ENCODE measurements around the gene USH1G.
A peak's percentile ranks its signal among the peaks of the same experiment; 100 is the strongest.
"Not testable (repeated sequence)": the region's sequence is repeated elsewhere in the genome, so short reads cannot be mapped to it uniquely, and the experiment has no call there.

Gene USH1G

GRCh38 chr17:74930535-74931036 lies 7.5 kb upstream of the USH1G start:
- DNase-seq (ENCODE audit: low read depth in 2 of 2) = no peak

GRCh38 chr17:74928786-74929185 lies 5.7 kb upstream of the USH1G start:
- no peak for DNase-seq (ENCODE audit: low read depth in 2 of 2)

GRCh38 chr17:74925242-74925641 lies 2.2 kb upstream of the USH1G start:
- DNase-seq (ENCODE audit: low read depth in 2 of 2) = no peak

- no peak for DNase-seq (ENCODE audit: low read depth in 2 of 2)
Measured at GRCh38 chr17:74924250-74924948, 1.3 kb upstream of the USH1G start, which contains the start of gene OTOP2. Gene OTOP2 (plus strand): TSS chr17:74924273. CDS start chr17:74924633, 360 bp downstream.

GRCh38 chr17:74923538-74924249 lies 639 bp upstream of the USH1G start:
- peak; percentile 16 to 53 for DNase-seq (ENCODE audit: low read depth in 2 of 2)

- DNase-seq (ENCODE audit: low read depth in 2 of 2) = no peak
Measured at GRCh38 chr17:74922172-74922571, 883 bp downstream of the USH1G start.

- DNase-seq (ENCODE audit: low read depth in 2 of 2) = no peak
Measured at GRCh38 chr17:74921769-74922168, 1.3 kb downstream of the USH1G start.

- DNase-seq (ENCODE audit: low read depth in 2 of 2) = no peak
Measured at GRCh38 chr17:74921026-74921681, 1.9 kb downstream of the USH1G start.

GRCh38 chr17:74920642-74921025 lies 2.4 kb downstream of the USH1G start:
- no peak for DNase-seq (ENCODE audit: low read depth in 2 of 2)

- no peak for DNase-seq (ENCODE audit: low read depth in 2 of 2)
Measured at GRCh38 chr17:74920306-74920620, 2.8 kb downstream of the USH1G start.

- no peak for DNase-seq (ENCODE audit: low read depth in 2 of 2)
Measured at GRCh38 chr17:74919440-74920305, 3.4 kb downstream of the USH1G start.

GRCh38 chr17:74918906-74919305 lies 4.1 kb downstream of the USH1G start:
- no peak for DNase-seq (ENCODE audit: low read depth in 2 of 2)

- DNase-seq (ENCODE audit: low read depth in 2 of 2) = no peak
Measured at GRCh38 chr17:74917430-74917829, 5.6 kb downstream of the USH1G start.

- DNase-seq (ENCODE audit: low read depth in 2 of 2) = no peak
Measured at GRCh38 chr17:74916851-74917199, 6.2 kb downstream of the USH1G start.

- DNase-seq (ENCODE audit: low read depth in 2 of 2) = no peak
Measured at GRCh38 chr17:74916136-74916850, 6.8 kb downstream of the USH1G start.

- DNase-seq (ENCODE audit: low read depth in 2 of 2) = not testable (repeated sequence)
Measured at GRCh38 chr17:74911423-74911822, 11.6 kb downstream of the USH1G start.

GRCh38 chr17:74909097-74909496 lies 14.0 kb downstream of the USH1G start:
- not testable (repeated sequence) for DNase-seq (ENCODE audit: low read depth in 2 of 2)

GRCh38 chr17:74907012-74907411 lies 16.0 kb downstream of the USH1G start:
- DNase-seq (ENCODE audit: low read depth in 2 of 2) = no peak

- DNase-seq (ENCODE audit: low read depth in 2 of 2) = not testable (repeated sequence)
Measured at GRCh38 chr17:74906214-74906793, 16.8 kb downstream of the USH1G start.

- DNase-seq (ENCODE audit: low read depth in 2 of 2) = no peak
Measured at GRCh38 chr17:74904687-74905409, 18.2 kb downstream of the USH1G start.

All from stimulated activated CD8-positive, alpha-beta memory T cell treated with anti-CD3 and anti-CD28 coated beads, Interleukin-7, amount 100 ng/mL, for 4 hours (primary cell).